ENCODE measurements around the gene TRIM50.
"Not testable (repeated sequence)": the region's sequence is repeated elsewhere in the genome, so short reads cannot be mapped to it uniquely, and the experiment has no call there.

TRIM50 gene

GRCh38 chr7:73366127-73366526 is 38.2 kb upstream of the TRIM50 start:
- no peaks in the 10 kb centered on the region for H3K9me2 ChIP-seq (replicated peaks; ENCODE audit: low read depth, low read length)
- H3F3A ChIP-seq (ENCODE audit: low read depth): no peaks in the 10 kb centered on the region
- no peak overlapping the region for H3K4me2 ChIP-seq (ENCODE audit: low read depth, low read length, poor library complexity, severe bottlenecking)

GRCh38 chr7:73364006-73364728 is 36.3 kb upstream of the TRIM50 start:
- H4K20me1 ChIP-seq (ENCODE audit: insufficient read depth, low read length, poor library complexity, severe bottlenecking): no peaks in the 10 kb centered on the region
- no peak overlapping the region for H3K4me2 ChIP-seq (ENCODE audit: low read depth, low read length, poor library complexity, severe bottlenecking)
- no peaks in the 10 kb centered on the region for H3K27me3 ChIP-seq (ENCODE audit: insufficient read depth, low read length, poor library complexity, severe bottlenecking)
- H3K79me2 ChIP-seq (ENCODE audit: insufficient read depth, low read length): no peaks in the 10 kb centered on the region
- TF ChIP-seq CTCF (conservative IDR thresholded peaks at IDR 0.05; ENCODE audit: low read length): no peak
- TF ChIP-seq EZH2phosphoT487 (IDR thresholded peaks at IDR 0.05; ENCODE audit: borderline replicate concordance): no peak
- H3K9ac ChIP-seq (ENCODE audit: low read depth, low read length, poor library complexity, severe bottlenecking): no peak overlapping the region
- no peaks in the 10 kb centered on the region for H3K9me2 ChIP-seq (replicated peaks; ENCODE audit: low read depth, low read length)
- no peaks in the 10 kb centered on the region for H3K9me3 ChIP-seq (ENCODE audit: insufficient read depth, low read depth, low read length)
- no peaks in the 10 kb centered on the region for H3F3A ChIP-seq (ENCODE audit: low read depth)
- no peaks in the 10 kb centered on the region for H3K36me3 ChIP-seq (ENCODE audit: insufficient read depth, low read length)
- no peak overlapping the region for H3K4me3 ChIP-seq (ENCODE audit: low read length, poor library complexity, severe bottlenecking)
- no peak overlapping the region for H2AFZ ChIP-seq (ENCODE audit: low read length)
- H3K4me1 ChIP-seq (ENCODE audit: insufficient read depth, low read length, poor library complexity, severe bottlenecking): no peaks in the 10 kb centered on the region

More at GRCh38 chr7:73366127-73366526, 38.2 kb upstream of the TRIM50 start:
- Histone ChIP-seq H3K36me3 (ENCODE audit: insufficient read depth, low read length) (no peaks in the 10 kb centered on the region), H3K79me2 (ENCODE audit: insufficient read depth, low read length) (no peaks in the 10 kb centered on the region), H2AFZ (ENCODE audit: low read length) (no peak overlapping the region), H3K4me1 (ENCODE audit: insufficient read depth, low read length, poor library complexity, severe bottlenecking) (no peaks in the 10 kb centered on the region), H4K20me1 (ENCODE audit: insufficient read depth, low read length, poor library complexity, severe bottlenecking) (no peaks in the 10 kb centered on the region), H3K27me3 (ENCODE audit: insufficient read depth, low read length, poor library complexity, severe bottlenecking) (no peaks in the 10 kb centered on the region), H3K9me3 (ENCODE audit: insufficient read depth, low read depth, low read length) (no peaks in the 10 kb centered on the region), H3K9ac (ENCODE audit: low read depth, low read length, poor library complexity, severe bottlenecking) (no peak overlapping the region), H3K4me3 (ENCODE audit: low read length, poor library complexity, severe bottlenecking) (no peak overlapping the region)
- TF ChIP-seq CTCF (conservative IDR thresholded peaks at IDR 0.05; ENCODE audit: low read length): no peak
- TF ChIP-seq EZH2phosphoT487 (IDR thresholded peaks at IDR 0.05; ENCODE audit: borderline replicate concordance): no peak

GRCh38 chr7:73363225-73364005 is 35.5 kb upstream of the TRIM50 start:
- Histone ChIP-seq H3K9me3 (ENCODE audit: insufficient read depth, low read depth, low read length) (no peaks in the 10 kb centered on the region), H3K36me3 (ENCODE audit: insufficient read depth, low read length) (no peaks in the 10 kb centered on the region), H2AFZ (ENCODE audit: low read length) (no peak overlapping the region), H3K79me2 (ENCODE audit: insufficient read depth, low read length) (no peaks in the 10 kb centered on the region), H4K20me1 (ENCODE audit: insufficient read depth, low read length, poor library complexity, severe bottlenecking) (no peaks in the 10 kb centered on the region), H3K4me1 (ENCODE audit: insufficient read depth, low read length, poor library complexity, severe bottlenecking) (no peaks in the 10 kb centered on the region), H3K4me3 (ENCODE audit: low read length, poor library complexity, severe bottlenecking) (no peak overlapping the region), H3K4me2 (ENCODE audit: low read depth, low read length, poor library complexity, severe bottlenecking) (no peak overlapping the region), H3F3A (ENCODE audit: low read depth) (no peaks in the 10 kb centered on the region), H3K9me2 (replicated peaks; ENCODE audit: low read depth, low read length) (no peaks in the 10 kb centered on the region), H3K27me3 (ENCODE audit: insufficient read depth, low read length, poor library complexity, severe bottlenecking) (no peaks in the 10 kb centered on the region), H3K9ac (ENCODE audit: low read depth, low read length, poor library complexity, severe bottlenecking) (no peak overlapping the region)
- TF ChIP-seq EZH2phosphoT487 (IDR thresholded peaks at IDR 0.05; ENCODE audit: borderline replicate concordance) (no peak), CTCF (conservative IDR thresholded peaks at IDR 0.05; ENCODE audit: low read length) (no peak)

GRCh38 chr7:73360590-73360989 is 32.7 kb upstream of the TRIM50 start:
- H3F3A ChIP-seq (ENCODE audit: low read depth); H2AFZ ChIP-seq (ENCODE audit: low read length); H3K4me3 ChIP-seq (ENCODE audit: low read length, poor library complexity, severe bottlenecking); H3K9me3 ChIP-seq (ENCODE audit: insufficient read depth, low read depth, low read length); H3K4me2 ChIP-seq (ENCODE audit: low read depth, low read length, poor library complexity, severe bottlenecking); H4K20me1 ChIP-seq (ENCODE audit: insufficient read depth, low read length, poor library complexity, severe bottlenecking); H3K36me3 ChIP-seq (ENCODE audit: insufficient read depth, low read length); H3K9me2 ChIP-seq (replicated peaks; ENCODE audit: low read depth, low read length); H3K79me2 ChIP-seq (ENCODE audit: insufficient read depth, low read length); H3K9ac ChIP-seq (ENCODE audit: low read depth, low read length, poor library complexity, severe bottlenecking); H3K27me3 ChIP-seq (ENCODE audit: insufficient read depth, low read length, poor library complexity, severe bottlenecking); H3K4me1 ChIP-seq (ENCODE audit: insufficient read depth, low read length, poor library complexity, severe bottlenecking): not testable (repeated sequence)
